NCI-H446 (cell line): Measurements from ENCODE around the gene IGF1R.

Source experiments
- DNase-seq, 2 experiments: peaks; one replicate each; lab custom pipeline; 2025; lab: John Stamatoyannopoulos, UW

The IGF1R gene

DNA sequence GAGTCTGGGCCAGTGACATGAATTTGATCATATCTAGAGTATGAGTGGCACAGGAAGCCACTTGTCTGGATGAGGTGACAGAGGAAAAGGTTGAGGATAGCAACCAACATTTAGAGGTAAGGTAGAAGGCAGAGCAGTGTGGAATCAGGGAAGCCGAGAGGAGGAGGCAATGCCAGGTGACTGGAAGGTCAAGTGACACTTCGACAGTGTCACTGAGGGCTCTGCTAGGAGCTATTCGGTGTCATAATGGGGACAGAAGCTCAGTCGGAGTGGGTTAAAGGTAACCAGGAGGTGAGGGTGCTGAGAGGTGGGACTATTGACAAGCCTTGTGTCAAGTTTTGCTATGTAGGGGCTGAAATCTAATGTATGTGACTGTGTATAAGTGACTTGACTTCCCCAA, 56.7 kb downstream of the IGF1R start:
- DNase-seq, result no peak

DNA sequence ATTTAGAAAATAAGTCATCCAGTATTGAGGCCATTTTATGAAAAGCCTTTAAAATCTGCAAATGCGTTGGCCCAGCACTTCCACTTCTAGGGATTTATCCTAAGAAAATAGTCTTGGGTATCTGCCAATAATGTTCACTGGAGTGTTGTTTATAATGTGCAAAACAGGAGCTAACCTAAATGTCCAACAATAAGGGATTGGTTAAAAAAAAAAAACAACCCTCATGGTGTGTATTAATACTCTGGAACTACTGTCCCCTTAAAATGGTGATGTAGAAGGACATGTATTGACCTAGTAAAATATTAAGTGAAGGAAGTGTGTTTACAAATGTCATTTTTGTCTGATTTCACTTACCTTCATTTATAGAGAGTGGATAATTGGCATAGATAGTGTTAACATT, 58.0 kb downstream of the IGF1R start:
- DNase-seq, result no peak

DNA sequence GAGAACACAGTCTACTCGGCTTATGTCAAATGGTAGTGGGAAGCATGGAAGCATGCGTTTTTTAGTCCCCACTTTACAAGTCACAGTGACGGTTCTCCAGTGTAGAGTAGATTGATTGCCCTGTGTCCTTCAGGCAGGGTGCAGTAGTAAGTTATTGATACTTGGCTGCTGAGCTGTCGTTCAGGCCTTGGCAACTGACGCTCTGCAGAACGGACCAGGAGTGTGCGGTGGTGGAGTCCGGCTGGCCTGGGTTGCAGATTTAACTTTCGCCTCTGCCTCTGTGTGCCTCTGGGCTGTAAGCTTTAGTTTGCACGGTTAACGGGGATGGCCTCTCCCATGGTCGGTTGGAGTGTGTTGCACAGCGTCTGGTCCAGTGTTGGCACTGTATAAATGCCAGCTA, 58.6 kb downstream of the IGF1R start:
- no peak for DNase-seq

DNA sequence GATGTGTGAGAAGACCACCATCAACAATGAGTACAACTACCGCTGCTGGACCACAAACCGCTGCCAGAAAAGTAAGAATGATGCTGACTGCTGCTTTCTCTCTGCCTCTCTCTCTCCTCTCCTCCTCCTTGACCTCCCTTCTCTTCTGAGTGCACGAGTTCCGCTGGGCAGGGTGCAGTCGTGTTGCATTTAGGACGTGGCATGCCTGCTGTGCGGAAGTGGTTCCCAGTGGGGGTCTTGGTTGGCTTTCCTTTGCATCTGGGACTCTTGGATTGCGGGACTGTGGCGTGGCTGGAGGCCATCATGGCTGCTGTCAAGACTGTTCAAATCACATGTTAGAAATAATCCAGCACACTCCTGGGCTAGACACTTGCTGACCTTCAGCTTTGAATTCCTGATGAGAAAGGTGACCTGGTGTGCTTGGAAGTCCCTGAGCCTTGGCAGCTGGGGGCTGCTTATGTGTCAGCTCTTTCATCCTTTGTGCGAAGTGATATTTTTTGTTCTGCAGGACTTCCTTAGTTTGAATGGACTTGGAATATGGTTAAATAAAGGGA, 59.8 kb downstream of the IGF1R start:
- DNase-seq, result no peak

DNA sequence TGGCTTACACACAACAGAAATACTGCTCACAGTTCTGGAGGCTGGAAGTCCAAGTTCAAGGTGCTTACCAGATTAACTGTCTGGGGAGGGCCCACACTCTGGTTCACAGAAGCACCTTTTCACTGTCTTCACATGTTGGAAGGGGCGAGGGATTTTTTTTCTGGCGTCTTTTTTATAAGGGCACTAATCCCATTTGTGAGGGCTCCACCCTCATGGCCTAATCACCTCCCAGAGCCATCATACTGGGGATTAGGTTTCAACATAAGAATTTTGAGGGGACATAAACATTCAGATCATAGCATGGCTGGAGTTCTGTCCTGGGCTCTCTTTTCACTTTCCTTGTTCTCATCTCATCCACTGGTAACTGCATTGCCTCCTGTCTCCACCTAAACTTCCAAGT, 63.5 kb downstream of the IGF1R start:
- DNase-seq, result no peak

DNA sequence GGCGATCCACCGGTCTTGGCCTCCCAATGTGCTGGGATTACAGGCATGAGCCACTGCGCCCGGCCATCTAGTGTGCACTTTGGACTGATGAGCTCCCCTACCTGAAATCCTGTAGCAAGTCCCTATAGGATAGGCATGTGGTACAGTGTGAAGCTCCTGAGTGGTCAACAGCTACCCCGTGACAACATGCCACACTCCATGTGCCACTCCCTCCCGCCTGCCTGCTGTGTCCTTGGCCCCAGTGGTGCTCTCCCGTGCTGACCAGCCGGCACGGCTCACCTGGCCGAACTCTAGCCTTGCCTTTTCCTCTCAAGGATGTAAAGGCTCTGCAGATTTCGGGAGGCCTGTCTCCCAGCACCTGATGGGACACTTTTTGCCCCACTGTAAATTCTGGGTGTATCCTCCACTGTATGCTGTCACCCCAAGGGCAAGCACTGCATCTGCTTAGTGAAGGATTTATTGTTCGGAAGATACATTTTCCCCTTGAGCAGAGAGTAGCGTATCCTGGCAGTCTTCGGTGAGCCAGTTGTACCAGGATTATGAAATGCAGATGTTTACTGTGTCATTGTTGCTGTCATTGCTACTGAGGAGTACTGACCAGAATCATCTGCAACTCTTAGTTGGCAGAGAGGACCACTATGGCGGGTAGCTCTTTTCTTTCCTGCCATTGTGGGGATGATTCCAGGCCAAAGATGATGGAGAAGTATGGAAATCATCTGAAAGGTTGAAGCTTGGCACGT, 64.7 kb downstream of the IGF1R start:
- no peak for DNase-seq

DNA sequence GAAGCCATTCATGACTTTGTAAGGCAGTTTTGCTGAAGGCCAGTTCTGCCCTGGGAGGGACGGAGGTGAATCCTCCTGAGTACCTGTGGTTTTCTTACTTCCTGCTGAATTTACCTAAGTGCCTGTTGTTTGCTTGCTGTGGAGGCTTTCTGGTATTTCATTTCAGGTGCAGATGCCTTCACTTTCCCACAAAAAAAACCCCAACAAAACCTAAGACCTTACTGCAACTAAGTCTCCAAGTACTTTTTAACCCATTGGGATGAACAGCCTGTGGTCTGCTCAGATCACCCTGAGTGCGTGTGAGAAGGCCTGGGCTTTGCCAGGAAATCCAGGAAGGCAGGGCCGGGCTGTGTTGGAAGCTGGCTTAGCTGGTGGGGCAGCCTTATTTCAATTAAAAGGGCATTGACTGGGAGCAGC, 65.3 kb downstream of the IGF1R start:
- DNase-seq, result no peak

DNA sequence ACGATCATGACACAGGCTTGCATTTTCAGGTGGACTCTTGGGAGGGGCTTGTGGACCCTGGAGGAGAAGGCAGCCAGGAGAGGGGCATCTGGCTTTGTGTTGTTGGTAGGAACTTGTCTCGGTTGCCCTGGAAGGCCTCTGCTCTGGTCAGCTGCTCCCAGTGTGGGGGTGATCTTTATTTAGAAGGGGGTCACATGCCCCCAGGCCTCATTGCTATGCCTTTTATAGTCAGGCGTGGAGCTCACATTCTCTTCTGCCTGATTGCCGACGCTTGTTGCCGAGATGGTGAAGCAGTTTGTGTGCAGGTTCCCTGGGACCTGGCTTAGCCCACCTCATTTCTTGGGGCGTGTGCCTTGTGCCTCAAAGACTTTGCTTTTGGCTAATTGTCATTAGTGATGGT, 66.6 kb downstream of the IGF1R start:
- no peak for DNase-seq

DNA sequence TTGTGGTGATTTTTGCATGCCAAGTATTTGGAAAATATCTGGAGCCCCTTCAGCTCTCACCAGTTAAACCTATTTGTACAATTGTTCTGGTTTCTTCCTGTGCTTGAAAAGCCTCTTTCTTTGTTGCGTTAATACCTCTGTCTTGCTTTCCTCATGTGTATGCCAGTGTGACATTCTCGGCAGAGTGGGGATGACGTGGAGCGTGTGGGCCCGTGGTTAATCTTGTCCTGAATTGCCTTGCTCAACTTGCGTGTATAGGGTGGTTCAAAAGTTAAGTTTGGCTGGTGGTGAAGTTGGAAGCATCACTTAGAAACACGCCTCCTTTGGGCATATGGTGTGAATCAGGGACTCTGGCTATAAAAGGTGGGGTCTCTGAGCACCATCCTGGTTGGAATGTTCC, 67.1 kb downstream of the IGF1R start:
- no peak for DNase-seq

DNA sequence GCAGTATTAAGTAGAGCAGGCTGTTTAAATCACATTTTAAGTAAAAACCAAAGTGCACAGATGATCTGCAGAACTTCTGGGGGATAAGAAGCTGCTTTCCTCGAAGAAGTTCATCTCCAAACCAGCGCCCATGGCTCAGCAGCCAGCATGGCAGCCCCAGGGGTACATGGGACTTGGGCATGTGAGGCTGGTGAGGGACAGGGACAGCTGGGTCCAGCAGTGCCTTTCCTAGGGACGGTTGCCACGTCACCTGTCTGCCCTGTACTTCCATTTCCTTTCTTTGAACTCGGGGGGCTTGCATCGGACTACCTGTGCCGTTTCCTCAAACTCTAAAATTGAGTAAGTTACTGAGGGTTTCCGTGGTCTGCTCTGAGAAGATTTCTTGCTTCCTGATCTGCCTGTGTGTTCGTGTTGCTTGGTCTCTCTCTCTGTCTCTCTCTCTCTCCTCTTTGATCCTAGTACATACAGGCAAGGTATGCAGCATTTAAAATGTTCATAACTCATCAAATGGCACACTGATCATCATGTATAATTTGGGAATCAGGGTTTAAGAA, 67.6 kb downstream of the IGF1R start:
- DNase-seq, result no peak

DNA sequence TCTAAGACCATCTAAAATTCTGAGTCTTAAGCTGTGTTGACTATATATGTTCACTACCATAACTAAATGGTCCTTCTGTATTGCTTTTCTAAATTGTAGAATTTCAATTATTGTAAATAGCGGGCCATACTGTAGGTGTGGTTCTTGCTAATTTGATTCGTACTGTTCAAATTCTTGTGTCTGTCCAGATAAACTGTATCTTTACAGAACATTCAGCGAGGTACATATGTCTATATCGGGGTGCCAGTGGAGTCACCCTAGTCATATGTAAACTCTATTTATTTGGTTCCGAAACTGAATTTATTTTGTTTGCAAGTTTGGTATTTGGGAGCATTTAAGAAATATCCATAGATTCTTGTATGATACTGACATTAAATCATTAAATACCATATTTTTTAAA, 69.0 kb downstream of the IGF1R start:
- DNase-seq, result no peak

DNA sequence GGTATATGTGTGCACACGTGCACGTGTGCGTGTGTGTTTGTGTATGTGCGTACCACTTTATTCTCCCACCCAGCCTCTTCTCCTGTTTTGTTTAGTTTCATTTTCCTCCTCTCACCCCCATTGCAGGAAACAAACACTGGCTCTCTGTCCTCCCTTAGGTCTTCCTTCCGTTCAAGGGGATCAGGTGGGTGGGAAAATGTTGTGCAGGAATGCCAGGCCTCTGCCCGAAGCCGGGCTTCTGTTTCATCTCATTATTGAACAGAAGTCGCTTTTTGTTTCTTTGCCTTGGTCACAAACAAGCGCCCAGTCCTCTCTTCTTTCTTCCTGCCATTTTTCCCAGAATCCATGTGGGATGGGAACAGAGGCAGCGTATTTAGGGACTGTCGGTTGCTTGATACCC, 69.6 kb downstream of the IGF1R start:
- no peak for DNase-seq

DNA sequence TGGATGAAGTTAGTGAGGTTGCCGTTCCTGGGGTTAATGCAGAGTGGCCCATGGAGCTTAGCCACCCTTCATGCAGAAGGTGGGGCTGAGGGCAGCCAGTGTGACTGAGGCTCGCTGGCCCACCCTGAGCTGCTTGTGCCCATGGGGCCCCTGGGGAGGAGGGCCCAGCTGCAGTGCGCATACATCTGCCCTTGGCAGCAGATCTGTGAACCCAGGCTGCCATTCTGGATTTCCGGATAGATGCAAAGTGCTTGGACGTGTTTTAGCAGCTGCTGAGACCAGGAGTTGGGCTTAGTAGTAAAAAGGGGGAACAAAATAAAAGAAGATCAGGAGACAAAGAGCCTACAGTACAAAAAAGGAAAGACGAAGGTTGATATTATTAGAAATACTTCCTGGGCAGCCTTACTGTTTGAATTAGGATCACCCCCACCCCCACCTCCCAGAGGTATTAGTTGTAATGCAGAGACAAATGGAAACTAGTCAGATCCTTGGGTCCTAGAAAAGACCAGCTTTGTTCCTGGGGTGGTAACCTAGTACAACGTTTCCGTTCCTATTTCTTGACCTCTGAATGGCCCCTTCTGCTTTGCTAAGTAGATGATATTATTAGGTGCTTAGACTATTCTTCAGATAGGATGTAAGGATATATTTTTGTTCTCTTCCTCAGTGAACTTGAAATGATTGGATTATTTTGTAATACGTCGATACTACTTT, 70.2 kb downstream of the IGF1R start:
- DNase-seq, result no peak

DNA sequence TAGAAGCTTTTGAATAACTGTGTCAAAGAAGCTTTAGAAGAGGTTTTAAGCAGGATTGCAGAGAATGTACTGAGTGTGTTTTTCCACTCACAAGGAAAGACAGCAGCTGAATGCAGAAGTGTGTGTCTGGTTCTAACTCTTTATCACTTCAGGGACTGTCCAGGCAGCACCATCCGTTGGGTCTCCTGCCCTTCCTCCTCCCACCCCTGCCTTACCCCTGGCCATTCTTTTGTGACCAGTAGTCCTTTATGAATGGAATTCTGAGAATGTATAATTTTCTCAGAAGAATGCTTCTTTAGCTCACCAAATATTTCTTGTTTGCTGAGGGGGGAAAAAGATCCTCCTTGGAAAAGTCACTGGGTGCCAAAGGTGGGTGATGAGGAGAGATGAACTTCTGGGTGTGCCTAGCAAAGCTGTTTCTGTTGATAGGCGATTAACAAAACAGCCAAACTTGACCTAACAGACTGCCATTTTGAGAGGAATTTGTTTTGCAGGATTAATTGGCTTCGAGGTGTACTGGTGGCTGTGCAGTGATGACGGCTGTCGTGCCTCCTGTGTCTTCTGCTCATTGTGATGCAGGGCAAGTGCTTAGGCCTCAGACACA, 70.9 kb downstream of the IGF1R start:
- no peak for DNase-seq

DNA sequence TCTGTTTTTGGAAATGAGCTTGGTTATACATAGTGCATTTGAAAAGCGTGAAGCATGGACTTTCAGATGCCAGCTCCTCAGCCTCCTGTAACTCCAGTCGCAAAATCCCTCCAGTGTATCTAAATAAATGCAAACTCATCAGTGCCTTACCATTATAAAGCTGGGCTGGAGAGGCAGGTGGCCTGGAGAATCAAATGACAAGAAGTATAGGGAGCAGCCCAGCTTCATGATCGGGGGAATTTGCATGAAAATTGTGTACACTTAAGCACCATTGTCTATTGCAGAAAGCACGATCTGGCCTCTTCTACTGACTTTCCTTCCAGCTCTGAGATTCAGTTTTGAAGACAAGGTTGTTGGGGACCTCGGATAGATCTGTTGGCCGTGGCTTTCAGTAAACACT, 71.7 kb downstream of the IGF1R start:
- DNase-seq, result no peak

DNA sequence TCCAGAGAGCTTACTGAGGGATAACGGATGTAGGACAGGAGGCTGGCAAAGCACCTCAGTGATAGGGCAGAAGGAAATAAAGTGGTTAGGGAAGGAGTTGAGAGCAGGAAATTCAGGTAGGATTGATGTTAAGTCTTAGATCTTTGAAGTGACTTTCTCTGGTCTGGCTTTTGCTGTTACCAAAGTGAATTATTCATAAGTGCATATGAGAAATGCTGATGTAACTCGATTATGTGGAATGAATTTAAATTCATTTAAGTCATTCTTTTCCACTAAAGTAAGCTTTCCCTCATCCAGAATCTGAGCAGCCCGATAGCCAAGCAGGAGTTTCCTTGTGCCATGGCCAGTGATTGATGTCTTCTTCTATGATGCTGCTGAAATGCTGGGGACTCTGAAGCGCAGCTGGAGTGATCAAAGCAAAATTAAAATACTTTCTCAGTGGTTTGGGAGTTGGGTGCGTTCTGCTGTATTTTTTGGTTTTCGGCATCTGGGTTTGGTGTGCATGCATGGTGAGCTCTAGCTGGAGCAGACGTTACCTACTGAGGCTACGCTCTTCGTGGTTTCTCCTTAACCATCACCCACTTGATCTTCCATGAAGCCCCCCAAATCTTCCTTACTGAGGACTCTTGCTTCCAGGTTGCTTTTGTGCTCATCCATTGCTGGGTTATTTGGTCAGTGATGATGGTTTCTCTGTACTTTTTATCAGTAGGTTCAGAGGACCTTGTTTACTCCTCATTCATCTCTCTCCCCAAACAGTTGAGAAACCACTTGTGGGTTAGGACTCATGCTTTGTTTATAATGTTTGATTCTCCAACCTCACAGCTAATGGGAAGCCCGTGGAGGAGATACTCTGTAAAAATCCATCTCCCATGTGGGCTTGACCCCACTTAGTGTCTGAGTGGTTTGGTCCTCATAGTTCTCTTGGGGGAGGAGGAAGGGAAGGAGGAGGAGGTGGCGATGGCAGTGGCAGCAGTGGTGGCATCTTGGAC, 72.5 kb downstream of the IGF1R start:
- DNase-seq, result no peak

DNA sequence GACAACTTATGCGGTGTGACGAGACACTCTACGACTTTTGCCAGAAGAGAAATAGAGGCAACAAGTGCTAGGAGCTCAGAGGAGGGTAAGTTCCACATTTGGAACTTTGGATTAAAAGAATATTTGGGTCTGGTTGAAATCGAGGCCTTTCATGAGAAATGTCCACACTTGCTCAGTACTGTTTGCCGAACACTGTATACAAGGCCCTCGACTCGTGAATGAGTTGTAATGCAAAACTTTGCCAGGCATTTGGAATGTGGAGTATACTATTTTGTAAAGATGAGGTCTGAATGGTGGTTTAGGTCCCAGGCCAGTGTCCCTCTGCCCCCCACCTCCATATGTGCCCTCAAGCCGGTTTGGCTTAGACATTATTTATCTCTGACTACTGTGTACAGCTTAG, 73.9 kb downstream of the IGF1R start:
- DNase-seq, result no peak

DNA sequence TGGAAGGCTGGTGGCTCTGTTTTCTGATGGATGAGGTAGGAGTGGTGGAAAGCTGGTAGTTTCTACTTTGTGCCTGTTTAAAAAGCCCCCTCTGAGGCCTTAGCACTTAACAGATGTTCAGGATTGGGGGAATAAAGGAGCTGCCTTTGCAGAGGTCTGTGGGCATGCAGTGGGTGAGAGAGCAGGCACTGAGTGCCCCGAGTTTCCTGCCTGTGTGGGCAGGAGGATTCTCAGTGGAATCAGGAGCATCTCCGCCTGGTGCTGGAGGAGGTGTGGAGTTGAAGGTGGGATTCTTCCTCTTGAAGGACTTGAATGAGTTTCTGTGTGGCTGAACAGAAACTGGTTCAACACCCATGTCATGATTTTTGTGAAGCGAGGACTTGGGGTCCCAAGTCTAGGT, 74.3 kb downstream of the IGF1R start:
- no peak for DNase-seq

DNA sequence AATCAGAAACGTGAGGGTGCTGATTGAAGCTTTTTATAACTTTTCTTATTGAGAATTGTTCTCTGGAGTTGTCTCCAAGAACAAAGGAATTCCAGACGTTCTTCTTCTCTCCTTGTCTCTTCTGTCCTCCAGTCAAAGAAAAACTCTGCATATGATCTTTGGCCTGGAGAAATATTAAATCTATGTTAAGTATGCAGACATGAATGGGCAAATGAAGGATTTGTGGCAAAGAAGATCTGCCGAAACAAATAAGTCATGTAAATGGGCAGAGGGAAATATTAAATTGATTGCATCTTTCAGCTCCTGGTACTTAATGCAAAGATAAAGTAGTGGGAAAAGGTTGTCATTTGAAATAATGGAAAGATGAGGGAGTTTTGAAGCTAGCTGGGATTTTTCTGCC, 74.9 kb downstream of the IGF1R start:
- DNase-seq, result no peak

DNA sequence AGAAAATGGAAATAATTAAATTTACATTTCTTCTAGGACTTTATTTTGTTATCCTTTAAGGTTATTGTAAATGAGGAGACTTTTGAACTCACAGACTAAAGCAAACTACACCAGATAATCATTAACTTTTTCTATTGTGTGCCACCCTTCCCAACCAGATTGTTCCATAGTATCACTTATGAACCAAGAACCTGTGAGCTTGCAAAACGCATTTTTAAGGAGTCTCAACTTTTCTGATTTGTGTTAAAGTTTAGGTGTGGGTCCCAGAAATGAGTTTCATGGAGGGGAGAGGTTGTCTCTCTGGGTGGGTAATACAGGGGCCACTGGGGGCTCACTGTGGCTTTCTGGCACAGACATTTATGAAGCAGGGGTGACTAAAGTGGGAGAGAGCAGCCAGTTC, 75.7 kb downstream of the IGF1R start:
- no peak for DNase-seq

DNA sequence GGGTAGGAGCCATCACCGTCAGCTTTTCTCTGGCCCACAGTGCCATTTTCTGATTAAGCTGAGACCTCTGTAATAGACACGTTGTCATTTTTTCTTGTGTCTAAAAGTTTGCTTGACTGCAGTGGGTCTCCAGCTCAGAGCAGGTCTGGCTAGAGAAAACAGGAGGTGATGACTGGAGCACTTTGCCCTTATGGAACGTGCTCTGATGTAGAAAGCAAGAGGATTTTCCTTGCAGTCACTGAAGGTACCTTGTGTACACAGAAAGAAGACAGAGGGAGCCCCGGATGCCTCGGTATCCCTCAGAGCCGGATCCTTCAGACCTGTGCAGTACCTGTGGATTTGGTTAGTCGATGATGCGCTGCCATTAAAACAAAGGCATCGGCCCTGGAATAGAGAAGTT, 76.2 kb downstream of the IGF1R start:
- no peak for DNase-seq

DNA sequence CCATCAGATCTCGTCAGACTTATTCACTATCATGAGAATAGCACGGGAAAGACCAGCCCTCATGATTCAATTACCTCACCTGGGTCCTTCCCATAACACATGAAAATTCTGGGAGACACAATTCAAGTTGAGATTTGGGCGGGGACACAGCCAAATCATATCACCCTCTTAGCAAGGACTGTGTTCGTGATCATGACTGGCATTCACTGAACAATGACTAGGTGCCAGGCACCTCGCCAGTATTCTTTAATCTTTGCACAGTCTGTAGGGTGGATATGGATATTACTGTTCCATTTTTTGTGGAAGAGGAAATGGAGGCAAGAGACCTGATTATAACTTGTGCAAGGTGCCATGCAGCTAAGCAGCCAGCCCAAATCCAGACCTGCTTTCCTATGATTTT, 77.5 kb downstream of the IGF1R start:
- no peak for DNase-seq
